Suprapubic skin (tissue), 4 donors: ENCODE measurements around the gene PHF5A. TPM values are rescaled to one million over a fixed set of nuclear protein-coding genes. Genes with fewer than 3 reads are reported as not detected.

Experiments used
- DNase-seq, 2 donors: peaks; one replicate each; pipeline ENCODE4 v3.0.0-alpha.2; 2019; ENCODE audit warnings: low spot score in 2 of 2
- H3K27ac ChIP-seq: fragments of 200-600 bp; sonication (generic); one replicate; pipeline ENCODE4 v1.5.1; 2019
- H3K27me3 ChIP-seq: fragments of 200-600 bp; sonication (generic); one replicate; pipeline ENCODE4 v1.5.1; 2019
- H3K36me3 ChIP-seq: fragments of 200-600 bp; sonication (generic); one replicate; pipeline ENCODE4 v1.5.1; 2019
- H3K4me1 ChIP-seq: fragments of 200-600 bp; sonication (generic); one replicate; pipeline ENCODE4 v1.5.1; 2019
- H3K4me3 ChIP-seq: fragments of 200-600 bp; sonication (generic); one replicate; pipeline ENCODE4 v1.5.1; 2019; ENCODE audit warnings: mild to moderate bottlenecking
- H3K9me3 ChIP-seq: fragments of 200-600 bp; sonication (generic); one replicate; pipeline ENCODE4 v1.5.1; 2019
- EP300 ChIP-seq: sonication (generic); formaldehyde crosslinking; IDR thresholded peaks from one replicate; pipeline ENCODE4 v1.6.1; 2017; ENCODE audit warnings: antibody characterized with exemption
- POLR2A ChIP-seq, 2 donors: fragments of 450-650 bp; IDR thresholded peaks; one replicate each; pipeline ENCODE4 v1.6.1; 2017; ENCODE audit warnings: antibody characterized with exemption in 2 of 2, mild to moderate bottlenecking in 2 of 2, moderate library complexity in 2 of 2
- POLR2AphosphoS5 ChIP-seq, 3 donors: sonication (generic); formaldehyde crosslinking; IDR thresholded peaks; one replicate each; pipeline ENCODE4 v1.6.1; 2017; ENCODE audit warnings: antibody characterized with exemption in 3 of 3
- WGBS: methylation state at CpG from one replicate; pipeline ENCODE4 v1.1.5; 2018; 5-methylcytosine and 5-hydroxymethylcytosine counted together
- total RNA-seq, 4 donors: library from RNA; depleted of rRNA; stranded (reverse); fragments of >200 nt; gene quantifications; one replicate each; pipeline ENCODE4 v1.1.0, GENCODE V29; 2016
- TF ChIP-seq, protein P1 (sequence below), 2 donors: fragments of 200-600 bp in 1 of 2; fragments of 450-650 bp in 1 of 2; sonication (generic) in 1 of 2; IDR thresholded peaks; one replicate each; pipeline ENCODE4 v1.5.1; 2016 to 2019; ENCODE audit warnings: antibody characterized with exemption in 2 of 2, mild to moderate bottlenecking in 1 of 2, moderate library complexity in 1 of 2

PHF5A gene
- total RNA-seq, 4 donors from 2014 or later: 26.7 to 47.1 (median 36.9) TPM

DNA sequence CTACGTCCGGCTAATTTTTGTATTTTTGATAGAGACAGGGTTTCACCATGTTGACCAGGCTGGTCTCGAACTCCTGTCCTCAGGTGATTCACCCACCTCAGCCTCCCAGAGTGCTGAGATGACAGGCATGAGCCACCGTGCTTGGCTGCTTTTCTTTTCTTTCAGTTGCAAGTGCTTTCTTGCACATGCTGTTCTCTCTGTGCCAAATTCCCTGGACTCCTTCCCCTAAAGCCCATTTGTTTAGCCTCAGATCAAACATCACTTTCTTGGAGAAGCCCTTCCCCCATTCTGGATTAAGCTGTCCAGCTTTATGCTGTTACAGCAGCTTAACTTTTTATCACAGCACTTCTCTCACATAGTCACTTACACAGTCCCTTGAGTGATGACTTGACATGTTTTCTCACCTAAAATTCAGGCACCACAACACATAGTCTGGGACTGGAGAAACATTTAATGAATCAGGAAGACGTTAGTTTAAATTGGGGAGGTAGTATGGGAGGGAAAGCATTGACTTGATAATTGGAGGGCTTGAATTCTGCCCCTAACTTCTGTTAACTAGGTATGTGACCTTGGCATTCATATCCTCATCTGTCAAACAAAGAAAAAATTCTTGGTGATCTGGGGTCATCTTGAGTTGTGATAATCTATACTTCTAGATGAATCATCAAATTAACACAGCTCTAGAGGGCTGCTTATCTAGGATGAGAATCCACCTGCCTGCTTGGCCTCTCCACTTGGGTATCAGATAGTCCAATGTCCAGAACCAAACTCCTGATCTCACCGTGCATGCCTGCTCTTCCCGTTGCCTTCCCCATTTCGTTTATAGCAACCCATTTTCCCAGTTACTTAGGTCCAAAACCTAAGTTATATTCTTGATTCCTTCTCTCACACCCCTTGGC, 18.8 kb upstream of the PHF5A start:
- 71% methylated on average over 8 of the region's 8 CpGs for WGBS
- no peak for TF ChIP-seq POLR2A (IDR thresholded peaks at IDR 0.05)
- TF ChIP-seq EP300: no peak
- no peak for TF ChIP-seq POLR2AphosphoS5 (IDR thresholded peaks at IDR 0.05)
- TF ChIP-seq, protein P1, sequence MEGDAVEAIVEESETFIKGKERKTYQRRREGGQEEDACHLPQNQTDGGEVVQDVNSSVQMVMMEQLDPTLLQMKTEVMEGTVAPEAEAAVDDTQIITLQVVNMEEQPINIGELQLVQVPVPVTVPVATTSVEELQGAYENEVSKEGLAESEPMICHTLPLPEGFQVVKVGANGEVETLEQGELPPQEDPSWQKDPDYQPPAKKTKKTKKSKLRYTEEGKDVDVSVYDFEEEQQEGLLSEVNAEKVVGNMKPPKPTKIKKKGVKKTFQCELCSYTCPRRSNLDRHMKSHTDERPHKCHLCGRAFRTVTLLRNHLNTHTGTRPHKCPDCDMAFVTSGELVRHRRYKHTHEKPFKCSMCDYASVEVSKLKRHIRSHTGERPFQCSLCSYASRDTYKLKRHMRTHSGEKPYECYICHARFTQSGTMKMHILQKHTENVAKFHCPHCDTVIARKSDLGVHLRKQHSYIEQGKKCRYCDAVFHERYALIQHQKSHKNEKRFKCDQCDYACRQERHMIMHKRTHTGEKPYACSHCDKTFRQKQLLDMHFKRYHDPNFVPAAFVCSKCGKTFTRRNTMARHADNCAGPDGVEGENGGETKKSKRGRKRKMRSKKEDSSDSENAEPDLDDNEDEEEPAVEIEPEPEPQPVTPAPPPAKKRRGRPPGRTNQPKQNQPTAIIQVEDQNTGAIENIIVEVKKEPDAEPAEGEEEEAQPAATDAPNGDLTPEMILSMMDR (IDR thresholded peaks at IDR 0.05): no peak
- H3K27me3 ChIP-seq: no peaks in the 10 kb centered on the region
- H3K27ac ChIP-seq: no peak overlapping the region
- no peaks in the 10 kb centered on the region for H3K36me3 ChIP-seq
- H3K9me3 ChIP-seq: no peaks in the 10 kb centered on the region
- H3K4me1 ChIP-seq: peaks cover 48% of the 10 kb centered on the region
- H3K4me3 ChIP-seq: no peak overlapping the region
- no peak for DNase-seq

DNA sequence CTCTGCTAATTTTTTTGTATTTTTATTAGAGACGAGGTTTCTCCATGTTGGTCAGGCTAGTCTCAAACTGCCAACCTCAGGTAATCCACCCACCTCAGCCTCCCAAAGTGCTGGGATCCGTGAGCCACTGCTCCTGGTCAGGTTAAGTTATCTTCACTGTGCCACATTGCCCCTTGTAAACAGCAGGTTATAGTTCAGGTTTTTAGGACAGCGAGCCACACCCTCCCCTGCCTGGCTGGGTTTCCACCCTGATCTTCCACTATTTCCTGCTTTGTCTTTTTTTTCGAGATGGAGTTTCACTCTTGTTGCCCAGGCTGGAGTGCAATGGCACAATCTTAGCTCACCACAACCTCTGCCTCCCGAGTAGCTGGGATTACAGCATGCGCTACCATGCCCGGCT, 16.5 kb upstream of the PHF5A start:
- Histone ChIP-seq H3K27ac (no peak overlapping the region), H3K4me3 (no peak overlapping the region), H3K27me3 (no peaks in the 10 kb centered on the region), H3K4me1 (peaks cover 56% of the 10 kb centered on the region), H3K9me3 (no peaks in the 10 kb centered on the region), H3K36me3 (no peaks in the 10 kb centered on the region)
- no peak for DNase-seq
- WGBS: 40% methylated on average over 7 of the region's 7 CpGs
- no peak for TF ChIP-seq EP300
- no peak for TF ChIP-seq POLR2AphosphoS5 (IDR thresholded peaks at IDR 0.05)
- TF ChIP-seq, protein P1 (IDR thresholded peaks at IDR 0.05): no peak
- TF ChIP-seq POLR2A (IDR thresholded peaks at IDR 0.05): no peak

DNA sequence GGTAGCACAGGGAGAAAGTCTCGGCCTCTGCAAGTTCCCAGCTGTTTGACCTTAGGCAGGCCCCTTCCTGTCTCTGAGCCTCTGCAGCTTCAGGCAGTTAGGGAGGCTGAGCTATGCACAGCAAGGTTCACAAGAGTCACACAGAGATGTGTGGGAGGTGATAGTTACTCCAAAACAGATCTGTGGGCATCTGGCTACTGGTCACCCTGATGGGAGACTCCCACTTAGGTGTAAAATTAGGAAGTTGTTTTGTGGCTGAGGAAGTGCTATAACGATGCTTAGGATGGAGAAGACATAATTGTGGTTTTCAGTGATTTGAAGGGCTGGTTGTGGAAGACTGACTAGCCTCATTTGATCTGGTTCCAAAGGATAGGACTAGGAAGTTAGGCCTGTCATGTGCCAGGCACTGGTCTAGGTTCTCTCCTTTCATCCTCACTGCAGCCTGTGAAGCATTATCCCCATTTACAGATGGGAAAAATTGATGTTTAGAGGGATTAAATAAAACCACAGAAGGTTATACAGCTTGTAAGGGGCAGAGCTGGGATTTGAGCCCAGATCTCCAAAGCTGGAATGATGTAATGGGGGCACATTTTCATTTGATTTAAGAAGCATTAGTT, 13.9 kb upstream of the PHF5A start:
- no peaks in the 10 kb centered on the region for H3K27me3 ChIP-seq
- no peak for DNase-seq
- H3K9me3 ChIP-seq: no peaks in the 10 kb centered on the region
- H3K4me1 ChIP-seq: peaks cover 48% of the 10 kb centered on the region
- H3K4me3 ChIP-seq: no peak overlapping the region
- WGBS: 21% methylated on average over 2 of the region's 2 CpGs
- TF ChIP-seq POLR2AphosphoS5 (IDR thresholded peaks at IDR 0.05) (no peak), EP300 (no peak), POLR2A (IDR thresholded peaks at IDR 0.05) (no peak)
- TF ChIP-seq, protein P1 (IDR thresholded peaks at IDR 0.05): no peak
- H3K36me3 ChIP-seq: no peaks in the 10 kb centered on the region
- H3K27ac ChIP-seq: peak overlapping the region; percentile 37

DNA sequence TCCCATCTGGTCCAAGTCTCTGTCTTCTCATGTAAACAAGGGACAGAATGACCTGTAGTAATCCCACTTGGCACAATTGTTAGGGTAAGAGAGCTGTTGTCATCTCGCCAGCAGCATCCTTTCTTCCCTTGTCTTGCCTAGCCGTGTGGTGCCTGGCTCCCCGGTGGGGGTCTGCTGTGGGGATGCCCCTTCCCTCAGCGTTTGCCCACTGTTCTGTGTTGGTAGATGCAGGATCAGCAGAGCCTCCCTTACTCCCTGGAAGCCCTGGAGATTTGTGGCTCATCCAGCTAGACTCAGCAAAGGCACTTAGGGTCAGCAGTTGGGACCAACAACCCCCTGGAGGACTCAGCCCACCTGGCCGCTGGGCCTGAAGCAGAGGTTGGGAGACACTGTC, 13.4 kb upstream of the PHF5A start:
- Histone ChIP-seq H3K9me3 (no peaks in the 10 kb centered on the region), H3K4me1 (peaks cover 48% of the 10 kb centered on the region), H3K27ac (peak overlapping the region; percentile 37), H3K4me3 (no peak overlapping the region), H3K36me3 (no peaks in the 10 kb centered on the region), H3K27me3 (no peaks in the 10 kb centered on the region)
- TF ChIP-seq POLR2A (IDR thresholded peaks at IDR 0.05): no peak
- no peak for TF ChIP-seq EP300
- TF ChIP-seq POLR2AphosphoS5 (IDR thresholded peaks at IDR 0.05): no peak
- TF ChIP-seq, protein P1 (IDR thresholded peaks at IDR 0.05): no peak
- DNase-seq: no peak
- WGBS: 52% methylated on average over 5 of the region's 5 CpGs

DNA sequence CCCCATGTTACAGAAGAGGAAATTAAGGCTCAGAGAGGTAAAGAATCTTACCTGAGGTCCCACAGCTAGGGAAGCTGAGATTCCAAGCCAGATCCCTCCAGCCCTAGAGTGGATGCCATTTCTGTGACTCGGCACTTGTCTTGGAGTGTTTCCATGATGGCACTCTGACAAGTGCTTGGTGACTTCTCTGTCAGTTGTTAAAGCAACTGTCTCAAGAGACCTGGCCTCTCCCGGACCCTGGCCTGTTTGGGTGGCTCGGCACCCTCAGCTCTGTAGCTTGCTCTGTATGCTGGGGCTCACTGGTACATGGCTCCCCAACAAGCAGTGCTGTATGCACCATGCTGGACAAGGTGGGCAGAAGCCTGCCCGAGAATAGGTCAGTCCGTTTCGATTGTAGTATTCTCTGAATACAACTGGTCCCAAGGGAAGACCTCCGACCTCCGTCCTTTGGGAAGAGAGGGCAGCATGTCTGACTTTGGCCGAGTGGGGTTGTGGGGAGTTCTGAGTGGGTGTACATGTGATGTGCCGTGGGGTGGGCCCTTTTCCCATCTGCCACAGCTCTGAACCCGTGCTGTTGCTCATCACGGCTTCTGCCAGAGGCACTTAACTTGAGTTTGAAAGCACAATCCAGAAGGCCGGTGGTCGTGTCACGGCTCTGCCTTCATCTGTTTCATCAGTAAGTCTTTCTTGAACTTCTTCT, 12.8 kb upstream of the PHF5A start:
- WGBS: 77% methylated on average over 10 of the region's 15 CpGs
- DNase-seq: no peak
- Histone ChIP-seq H3K27me3 (no peaks in the 10 kb centered on the region), H3K4me3 (no peak overlapping the region), H3K36me3 (no peaks in the 10 kb centered on the region), H3K9me3 (no peaks in the 10 kb centered on the region), H3K27ac (peak overlapping the region; percentile 37), H3K4me1 (peaks cover 48% of the 10 kb centered on the region)
- TF ChIP-seq POLR2A (IDR thresholded peaks at IDR 0.05) (no peak), POLR2AphosphoS5 (IDR thresholded peaks at IDR 0.05) (no peak), EP300 (no peak)
- TF ChIP-seq, protein P1 (IDR thresholded peaks at IDR 0.05): no peak
